Osteoblast (primary cell): ENCODE results near the gene TECPR2. TPM values are rescaled to one million over a fixed set of nuclear protein-coding genes. Genes with fewer than 3 reads are reported as not detected.
"Not testable (repeated sequence)": the region's sequence is repeated elsewhere in the genome, so short reads cannot be mapped to it uniquely, and the experiment has no call there.

Experiments
- DNase-seq: peaks from one replicate; pipeline ENCODE4 v3.0.0; 2011; ENCODE audit warnings: low spot score, mixed read lengths; ENCODE audit not compliant: insufficient read length; ENCODE audit errors: missing footprints
- H2AFZ ChIP-seq: 2 replicates; pipeline ENCODE4 v1.6.0; 2011; ENCODE audit warnings: mild to moderate bottlenecking, low read length
- H3K27ac ChIP-seq: 2 replicates; pipeline ENCODE4 v1.5.1; 2011; ENCODE audit warnings: mild to moderate bottlenecking, low read depth, low read length, moderate library complexity
- H3K27me3 ChIP-seq: 2 replicates; pipeline ENCODE4 v1.6.0; 2012; ENCODE audit warnings: mild to moderate bottlenecking, control low read depth, inconsistent platforms, low read length, moderate library complexity; ENCODE audit not compliant: insufficient read depth
- H3K36me3 ChIP-seq: 2 replicates; pipeline ENCODE4 v1.5.1; 2011; ENCODE audit warnings: mild to moderate bottlenecking, low read length, control low read depth, moderate library complexity; ENCODE audit not compliant: insufficient read depth
- H3K4me1 ChIP-seq: 2 replicates; pipeline ENCODE4 v1.5.1; 2011; ENCODE audit warnings: mild to moderate bottlenecking, low read length, control low read depth, moderate library complexity; ENCODE audit not compliant: insufficient read depth
- H3K4me2 ChIP-seq: 2 replicates; pipeline ENCODE4 v1.6.0; 2011; ENCODE audit warnings: mild to moderate bottlenecking, low read length; ENCODE audit not compliant: insufficient read depth
- H3K4me3 ChIP-seq: fragments of 200-600 bp; sonication (generic); 3 replicates; pipeline ENCODE4 v1.5.1; 2012; ENCODE audit warnings: mild to moderate bottlenecking, low read length, inconsistent platforms; ENCODE audit not compliant: insufficient read depth
- H3K79me2 ChIP-seq: 2 replicates; pipeline ENCODE4 v1.6.0; 2012; ENCODE audit warnings: mild to moderate bottlenecking, low read length, control low read depth, inconsistent platforms; ENCODE audit not compliant: insufficient read depth
- H3K9me3 ChIP-seq: 2 replicates; pipeline ENCODE4 v1.5.1; 2011; ENCODE audit warnings: low read depth, low read length, control low read depth
- H4K20me1 ChIP-seq: 2 replicates; pipeline ENCODE4 v1.6.0; 2012; ENCODE audit warnings: mild to moderate bottlenecking, low read length, control low read depth; ENCODE audit not compliant: insufficient read depth
- CTCF ChIP-seq: IDR thresholded peaks from 2 replicates; pipeline ENCODE4 v1.5.1; 2011; ENCODE audit warnings: mild to moderate bottlenecking, low read depth, low read length, moderate library complexity; ENCODE audit errors: extremely low read depth
- total RNA-seq: library from RNA; depleted of rRNA; stranded (reverse); fragments of >200 nt; gene quantifications from 2 replicates; pipeline ENCODE4 v1.2.3, GENCODE V29; 2012

TECPR2 gene
- total RNA-seq, 1 donor: 13.0 TPM

GRCh38 chr14:102351023-102351422, 11.7 kb upstream of the TECPR2 start:
- H2AFZ ChIP-seq: no peak overlapping the region
- H3K4me1 ChIP-seq: peaks cover 2% of the 10 kb centered on the region
- TF ChIP-seq CTCF: no peak
- H3K36me3 ChIP-seq: peaks cover 60% of the 10 kb centered on the region
- H4K20me1 ChIP-seq: peaks cover 4% of the 10 kb centered on the region
- no peak overlapping the region for H3K4me3 ChIP-seq
- no peaks in the 10 kb centered on the region for H3K79me2 ChIP-seq
- H3K4me2 ChIP-seq: no peak overlapping the region
- no peak for DNase-seq
- no peak overlapping the region for H3K27ac ChIP-seq
- no peaks in the 10 kb centered on the region for H3K9me3 ChIP-seq
- no peaks in the 10 kb centered on the region for H3K27me3 ChIP-seq

- H3K27ac ChIP-seq, H2AFZ ChIP-seq, H4K20me1 ChIP-seq, H3K4me1 ChIP-seq, DNase-seq, H3K4me3 ChIP-seq, H3K27me3 ChIP-seq, H3K4me2 ChIP-seq, H3K9me3 ChIP-seq, H3K79me2 ChIP-seq: not testable (repeated sequence)
- H3K36me3 ChIP-seq: peaks cover 61% of the 10 kb centered on the region
Observed at GRCh38 chr14:102351593-102351992, 11.1 kb upstream of the TECPR2 start.

- H2AFZ ChIP-seq: no peak overlapping the region
- no peak overlapping the region for H3K4me2 ChIP-seq
Observed at GRCh38 chr14:102352213-102352612, 10.5 kb upstream of the TECPR2 start.

GRCh38 chr14:102353126-102353619, 9.6 kb upstream of the TECPR2 start:
- H3K4me1 ChIP-seq: peaks cover 2% of the 10 kb centered on the region
- no peaks in the 10 kb centered on the region for H3K79me2 ChIP-seq
- H3K27ac ChIP-seq: no peak overlapping the region
- no peak overlapping the region for H3K4me2 ChIP-seq
- no peaks in the 10 kb centered on the region for H3K9me3 ChIP-seq
- TF ChIP-seq CTCF: no peak
- no peaks in the 10 kb centered on the region for H3K27me3 ChIP-seq
- peaks cover 4% of the 10 kb centered on the region for H4K20me1 ChIP-seq
- H3K36me3 ChIP-seq: peaks cover 60% of the 10 kb centered on the region
- no peak overlapping the region for H2AFZ ChIP-seq
- no peak for DNase-seq
- no peak overlapping the region for H3K4me3 ChIP-seq

More at GRCh38 chr14:102352213-102352612, 10.5 kb upstream of the TECPR2 start:
- no peak for TF ChIP-seq CTCF
- no peak for DNase-seq
- H3K27me3 ChIP-seq: no peaks in the 10 kb centered on the region
- no peak overlapping the region for H3K4me3 ChIP-seq
- H3K9me3 ChIP-seq: no peaks in the 10 kb centered on the region
- H3K36me3 ChIP-seq: peaks cover 56% of the 10 kb centered on the region
- H3K79me2 ChIP-seq: no peaks in the 10 kb centered on the region
- no peak overlapping the region for H3K27ac ChIP-seq
- peaks cover 4% of the 10 kb centered on the region for H4K20me1 ChIP-seq
- H3K4me1 ChIP-seq: peaks cover 2% of the 10 kb centered on the region
